ENCODE measurements around the gene APEH.

APEH gene

GRCh38 chr3:49652218-49652902 lies 21.8 kb upstream of the APEH start:
- DNase-seq: no peak

- DNase-seq: no peak
Observed at GRCh38 chr3:49652903-49653415, 21.2 kb upstream of the APEH start.

GRCh38 chr3:49653621-49654020 lies 20.5 kb upstream of the APEH start:
- no peak for DNase-seq

- DNase-seq: no peak
Observed at GRCh38 chr3:49654176-49654825, 19.9 kb upstream of the APEH start.

GRCh38 chr3:49654955-49655556 lies 19.1 kb upstream of the APEH start:
- DNase-seq: no peak

GRCh38 chr3:49655731-49656285 lies 18.3 kb upstream of the APEH start:
- DNase-seq: no peak

- DNase-seq: no peak
Observed at GRCh38 chr3:49656541-49657112, 17.5 kb upstream of the APEH start.

GRCh38 chr3:49657208-49657915 lies 16.8 kb upstream of the APEH start:
- DNase-seq: no peak

- DNase-seq: no peak
Observed at GRCh38 chr3:49658711-49659110, 15.4 kb upstream of the APEH start.

- no peak for DNase-seq
Observed at GRCh38 chr3:49659756-49660155, 14.4 kb upstream of the APEH start.

- no peak for DNase-seq
Observed at GRCh38 chr3:49661281-49661680, 12.9 kb upstream of the APEH start.

- DNase-seq: no peak
Observed at GRCh38 chr3:49662021-49662420, 12.1 kb upstream of the APEH start.

- no peak for DNase-seq
Observed at GRCh38 chr3:49662720-49663413, 11.3 kb upstream of the APEH start.

- DNase-seq: no peak
Observed at GRCh38 chr3:49663831-49664230, 10.3 kb upstream of the APEH start.

GRCh38 chr3:49664300-49664699 lies 9.9 kb upstream of the APEH start:
- no peak for DNase-seq

GRCh38 chr3:49665822-49666519 lies 8.2 kb upstream of the APEH start:
- DNase-seq: no peak

GRCh38 chr3:49666592-49666991 lies 7.6 kb upstream of the APEH start:
- no peak for DNase-seq

- DNase-seq: no peak
Observed at GRCh38 chr3:49667701-49668413, 6.3 kb upstream of the APEH start.

- no peak for DNase-seq
Observed at GRCh38 chr3:49668414-49668797, 5.7 kb upstream of the APEH start.

GRCh38 chr3:49668861-49669260 lies 5.3 kb upstream of the APEH start:
- no peak for DNase-seq

- no peak for DNase-seq
Observed at GRCh38 chr3:49669352-49669751, 4.8 kb upstream of the APEH start.

Measured in CD4-positive, alpha-beta T cell treated with Interleukin-12 subunit alpha and Interleukin-12 subunit beta, for 1 hour (primary cell).